Stimulated activated CD4-positive, alpha-beta T cell treated with anti-CD3 and anti-CD28 coated beads, Interleukin-4, amount 100 ng/mL, for 4 hours (primary cell): ENCODE measurements around the gene PAM16.

Experiments used
- DNase-seq, 2 experiments: peaks; one replicate each; pipeline ENCODE4 v3.0.0-alpha.2; 2020

The PAM16 gene

DNA sequence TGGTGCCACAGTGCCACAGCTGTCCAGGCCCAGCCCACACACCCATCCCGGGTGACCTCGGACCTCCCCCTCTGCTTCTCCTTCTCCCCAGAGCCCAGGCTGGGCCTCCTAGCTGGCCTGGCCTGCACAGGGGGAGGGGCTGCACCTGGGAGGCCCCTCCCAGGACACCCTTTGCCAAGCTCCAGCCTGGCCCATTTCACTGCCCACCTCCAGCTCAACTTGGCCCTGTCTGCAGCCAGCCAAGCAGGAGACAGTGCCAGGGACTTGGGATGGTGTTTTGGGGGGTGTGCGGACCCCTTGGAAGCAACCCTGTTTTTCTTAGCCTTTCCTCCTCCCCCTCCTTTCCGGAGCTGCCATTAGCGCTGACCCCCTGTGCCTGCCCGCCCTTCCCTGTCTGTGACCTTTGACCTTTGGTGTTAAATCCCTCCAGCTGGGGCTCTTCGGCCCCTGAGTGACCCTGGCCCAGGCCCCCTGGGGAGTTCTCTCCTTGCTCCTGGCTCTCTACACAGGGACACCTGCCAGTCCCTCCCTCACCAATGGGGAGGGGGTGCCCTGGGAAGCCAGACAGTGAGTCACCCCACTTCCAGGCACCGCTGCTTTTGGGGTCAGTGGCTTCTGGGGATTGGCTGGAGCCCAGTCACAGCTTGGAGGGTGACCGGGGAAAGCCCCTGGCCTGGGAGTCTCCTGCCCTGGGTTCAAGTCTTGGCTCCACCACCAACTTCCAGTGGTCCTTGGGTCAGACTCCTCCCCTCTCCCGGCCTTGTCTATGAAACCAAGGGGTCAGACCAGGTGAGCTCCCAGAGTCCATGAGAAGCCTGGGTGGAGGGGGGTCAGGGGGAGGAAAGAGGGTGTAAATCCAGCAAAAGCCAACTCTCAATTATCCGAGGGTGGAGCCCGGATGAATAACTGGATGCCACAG lies 33.3 kb downstream of the PAM16 start:
- no peak for DNase-seq

GRCh38 chr16:4316864-4317531 lies 34.1 kb downstream of the PAM16 start:
- DNase-seq, result no peak

DNA sequence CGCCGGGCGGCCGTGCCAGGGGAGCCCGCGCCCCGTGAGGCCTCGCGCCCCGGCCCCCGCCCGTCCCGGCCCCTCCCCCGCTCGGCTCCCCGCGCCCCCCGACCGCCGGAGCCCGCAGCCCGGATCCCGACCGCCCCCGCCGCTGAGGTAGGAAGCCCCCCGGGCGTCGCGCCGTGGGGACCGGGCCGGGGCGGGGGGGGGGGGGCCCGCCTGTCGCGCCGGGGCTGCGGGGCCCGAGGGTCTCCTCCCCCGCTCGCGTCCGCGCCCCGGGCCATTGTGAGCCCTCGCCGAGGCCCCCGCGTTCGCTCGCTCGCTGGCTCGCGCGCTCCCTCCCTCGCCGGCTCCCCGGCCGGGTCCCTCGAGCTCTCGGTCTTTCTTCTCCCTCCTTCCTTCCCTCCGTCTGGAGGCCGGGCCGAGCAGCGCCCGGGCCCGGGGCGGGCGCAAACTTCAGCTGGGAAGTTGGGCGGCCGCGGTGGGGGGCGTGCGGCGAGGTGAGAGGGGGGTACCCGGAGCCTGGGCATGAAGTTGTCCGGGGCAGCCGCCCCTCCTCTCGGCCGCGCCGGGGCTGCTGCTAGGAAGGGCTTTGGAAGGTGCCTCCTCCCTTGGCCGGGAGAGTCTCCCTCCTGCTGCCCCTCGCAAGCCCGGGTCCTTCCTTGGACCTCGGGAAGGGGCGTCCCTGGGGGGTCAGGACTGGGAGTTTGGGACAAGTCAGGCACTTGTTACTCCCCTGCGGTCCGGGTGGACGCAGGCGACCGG lies 34.8 kb downstream of the PAM16 start:
- no peak for DNase-seq

GRCh38 chr16:4315186-4316107 lies 35.7 kb downstream of the PAM16 start, which contains the start of gene GLIS2:
Gene GLIS2, plus strand, starts transcription at chr16:4316067. Its CDS starts 16,214 bp downstream, at chr16:4332281.
- DNase-seq, result peak in 1 of 2 experiments; percentile 15

GRCh38 chr16:4314532-4315185 lies 36.5 kb downstream of the PAM16 start:
- peak in 1 of 2 experiments; percentile 19 for DNase-seq

GRCh38 chr16:4313563-4314531 lies 37.3 kb downstream of the PAM16 start:
- no peak for DNase-seq

- DNase-seq, result peak; percentile 49 to 53
Observed at GRCh38 chr16:4309833-4310266, 41.3 kb downstream of the PAM16 start.

GRCh38 chr16:4309102-4309832 lies 41.9 kb downstream of the PAM16 start:
- no peak for DNase-seq

DNA sequence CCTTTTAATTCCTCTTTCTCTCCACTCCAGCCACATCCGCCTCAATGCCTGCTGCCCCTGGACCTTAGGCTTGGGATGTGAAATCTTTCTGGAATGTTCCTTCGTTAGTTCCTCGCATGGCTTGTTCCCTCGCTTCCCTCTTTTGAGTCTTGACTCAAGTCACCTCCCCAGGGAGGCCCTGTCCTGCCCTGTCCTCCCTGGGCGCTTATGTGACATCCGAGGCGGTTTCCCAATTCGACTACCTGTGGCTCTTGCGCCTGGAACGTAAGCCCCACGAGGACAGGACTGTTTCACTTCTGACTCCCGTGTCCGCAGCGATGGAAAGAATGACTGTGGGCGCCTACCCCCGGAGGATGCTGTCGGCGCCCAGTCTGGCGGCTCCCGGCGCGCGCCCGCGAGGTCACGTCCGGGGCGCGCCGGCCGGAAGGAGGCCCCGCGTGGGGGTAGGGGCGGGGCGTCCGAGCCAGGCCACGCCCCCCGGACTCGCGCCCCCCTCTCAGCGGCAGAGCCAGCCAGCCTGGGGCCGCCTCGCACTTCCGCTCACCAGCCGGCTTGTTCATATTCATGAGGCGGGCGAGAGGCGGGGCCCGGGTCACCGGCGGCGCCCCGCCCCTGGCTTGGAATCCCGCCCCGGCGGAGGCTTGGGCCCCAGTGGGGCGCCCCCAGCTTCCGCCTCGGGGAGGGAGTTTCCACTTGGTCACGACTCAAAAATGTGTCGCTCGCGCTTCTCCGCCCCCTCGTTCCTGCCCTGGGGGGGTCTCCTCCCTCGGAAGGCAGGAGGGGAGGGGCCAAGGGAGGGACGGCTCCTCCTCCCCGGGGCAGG lies 43.7 kb downstream of the PAM16 start:
- peak; percentile 95 to 97 for DNase-seq

DNA sequence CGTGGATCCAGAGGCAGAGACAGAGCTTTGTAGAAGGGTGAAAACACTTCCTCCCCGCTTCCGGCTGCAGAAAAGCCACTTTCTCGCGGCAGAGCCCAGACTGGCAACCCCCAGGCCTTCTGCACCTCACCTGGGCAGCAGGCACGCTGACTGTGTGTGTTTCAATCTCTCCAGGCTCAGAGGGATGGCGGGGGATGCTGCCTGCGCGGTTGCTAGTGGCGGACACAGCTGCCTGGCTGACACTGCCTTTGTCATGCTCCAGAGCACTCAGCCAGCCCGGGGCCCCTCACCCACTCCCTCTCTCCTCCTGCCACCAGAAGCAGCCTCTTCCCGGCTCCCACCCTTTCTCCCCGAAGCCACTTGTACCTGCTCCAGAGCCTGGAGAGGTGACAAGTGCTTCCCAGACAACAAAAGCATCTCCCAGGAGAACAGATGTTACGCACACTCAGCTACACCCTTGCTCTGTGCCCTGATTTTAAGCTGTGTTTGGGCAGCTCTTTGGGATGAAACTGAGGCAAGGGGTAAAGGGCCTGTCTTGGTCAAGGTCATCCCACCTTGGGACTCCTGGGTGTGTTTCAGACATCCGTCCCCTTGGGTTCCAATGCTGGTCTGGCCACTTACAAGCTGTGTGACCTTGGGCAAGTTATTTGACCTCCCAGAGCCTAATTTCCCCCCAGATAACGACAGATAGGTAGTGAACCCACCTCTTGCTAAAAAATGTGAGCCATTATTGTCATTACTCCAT lies 44.5 kb downstream of the PAM16 start:
- DNase-seq, result peak in 1 of 2 experiments; percentile 42

DNA sequence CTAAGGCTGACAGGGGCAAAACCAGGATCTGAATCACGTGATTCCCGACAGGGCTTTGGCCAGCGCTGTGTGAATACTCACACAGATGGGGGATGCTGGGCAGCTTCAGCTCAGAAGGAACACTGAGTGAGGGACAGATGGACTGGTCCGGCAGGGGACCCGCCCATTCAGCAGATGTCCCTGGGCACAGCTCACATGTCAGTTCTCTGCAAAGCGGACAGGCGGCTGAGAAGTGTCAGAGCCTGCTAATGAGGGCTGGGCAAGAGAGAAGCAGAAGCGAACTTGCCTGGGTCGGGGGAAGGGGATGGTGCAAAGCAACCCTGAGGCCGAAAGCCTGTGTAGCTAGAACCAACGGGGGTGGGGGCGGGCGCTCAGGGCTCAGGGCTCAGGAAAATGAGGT lies 47.1 kb downstream of the PAM16 start:
- no peak for DNase-seq

DNA sequence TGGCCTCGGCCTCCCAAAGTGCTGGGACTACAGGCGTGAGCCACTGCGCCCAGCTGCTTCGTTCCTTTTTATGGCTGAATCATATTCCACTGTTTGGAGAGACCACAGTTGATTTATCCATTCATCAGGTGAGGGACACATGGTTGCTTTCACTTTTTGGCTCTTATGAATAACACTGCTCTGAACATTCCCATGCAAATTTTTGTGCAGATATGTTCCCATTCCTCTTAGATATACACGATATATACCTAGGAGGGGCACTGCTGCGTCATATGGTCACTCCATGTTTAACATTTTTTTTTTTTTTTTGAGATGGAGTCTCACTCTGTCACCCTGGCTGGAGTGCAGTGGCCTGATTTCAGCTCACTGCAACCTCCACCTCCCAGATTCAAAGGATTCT lies 49.2 kb downstream of the PAM16 start:
- no peak for DNase-seq

DNA sequence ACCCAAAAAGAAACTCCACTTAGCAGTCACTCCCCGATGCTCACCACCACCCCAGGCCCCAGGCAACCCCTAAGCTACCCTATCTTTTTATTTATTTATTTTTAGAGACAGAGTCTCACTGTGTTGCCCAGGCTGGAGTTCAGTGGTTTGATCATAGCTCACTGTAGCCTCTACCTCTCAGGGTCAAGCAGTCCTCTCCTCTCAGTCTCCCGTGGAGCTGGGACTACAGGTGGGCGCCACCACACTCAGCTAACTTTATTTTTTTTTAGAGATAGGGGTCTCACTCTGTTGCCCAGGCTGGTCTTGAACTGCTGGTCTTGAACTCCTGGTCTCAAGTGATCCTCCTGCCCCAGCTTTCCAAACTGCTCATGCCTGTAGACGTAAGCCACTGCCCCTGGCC lies 49.9 kb downstream of the PAM16 start:
- DNase-seq, result no peak

DNA sequence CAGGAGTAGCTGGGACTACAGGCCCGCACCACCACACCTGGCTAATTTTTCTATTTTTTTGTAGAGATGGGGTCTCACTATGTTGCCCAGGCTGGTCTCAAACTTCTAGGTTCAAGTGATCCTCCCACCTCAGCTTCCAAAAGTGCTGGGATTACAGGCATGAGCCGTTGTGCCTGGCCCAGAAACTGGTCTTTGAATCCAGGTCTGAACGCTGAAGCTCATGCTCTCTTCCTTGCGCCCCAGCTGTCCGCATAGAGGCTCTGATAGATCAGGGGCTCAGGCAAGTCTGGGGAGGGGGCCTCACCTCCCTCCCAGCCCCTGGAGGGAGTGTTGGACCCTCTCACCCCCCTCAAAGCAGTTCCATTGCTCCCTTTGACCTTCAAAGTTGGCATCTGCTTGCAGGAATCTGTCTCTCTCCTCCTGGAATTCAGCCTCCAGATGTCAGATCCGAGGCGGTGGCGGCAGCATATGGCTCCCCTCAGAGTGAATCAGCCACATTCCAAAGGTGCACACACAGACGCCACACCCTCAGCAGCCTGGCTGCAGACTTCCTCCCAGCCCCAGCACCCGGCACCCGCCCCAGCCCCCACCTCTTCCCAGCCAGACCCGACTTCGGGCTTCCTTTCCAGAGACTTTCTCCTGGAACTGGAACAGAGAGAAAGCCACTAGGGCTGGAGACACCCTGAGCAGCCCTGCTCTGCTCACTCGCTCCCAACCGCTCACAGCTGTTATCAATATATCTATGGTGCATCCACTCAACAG lies 52.2 kb downstream of the PAM16 start:
- no peak for DNase-seq

DNA sequence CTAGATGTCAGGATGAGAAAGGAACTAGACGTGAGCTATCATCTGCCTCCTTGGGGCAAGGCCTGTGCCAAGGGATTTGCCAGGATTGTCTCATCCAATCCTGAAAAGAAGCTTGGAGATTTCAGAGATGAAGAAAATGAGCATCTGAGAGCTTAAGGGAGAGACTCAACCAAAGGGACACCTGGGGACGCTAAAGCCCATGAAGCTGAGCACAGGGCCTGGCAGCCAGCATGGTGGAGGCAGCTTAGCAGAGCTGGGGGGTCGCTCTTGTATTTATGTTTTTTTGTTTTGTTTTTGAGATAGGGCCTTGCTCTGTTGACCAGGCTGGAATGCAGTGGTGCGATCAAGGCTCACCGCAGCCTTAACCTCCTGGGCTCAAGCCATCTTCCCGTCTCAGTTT lies 53.6 kb downstream of the PAM16 start:
- DNase-seq, result no peak

GRCh38 chr16:4295581-4295980 lies 55.5 kb downstream of the PAM16 start:
- DNase-seq, result no peak

DNA sequence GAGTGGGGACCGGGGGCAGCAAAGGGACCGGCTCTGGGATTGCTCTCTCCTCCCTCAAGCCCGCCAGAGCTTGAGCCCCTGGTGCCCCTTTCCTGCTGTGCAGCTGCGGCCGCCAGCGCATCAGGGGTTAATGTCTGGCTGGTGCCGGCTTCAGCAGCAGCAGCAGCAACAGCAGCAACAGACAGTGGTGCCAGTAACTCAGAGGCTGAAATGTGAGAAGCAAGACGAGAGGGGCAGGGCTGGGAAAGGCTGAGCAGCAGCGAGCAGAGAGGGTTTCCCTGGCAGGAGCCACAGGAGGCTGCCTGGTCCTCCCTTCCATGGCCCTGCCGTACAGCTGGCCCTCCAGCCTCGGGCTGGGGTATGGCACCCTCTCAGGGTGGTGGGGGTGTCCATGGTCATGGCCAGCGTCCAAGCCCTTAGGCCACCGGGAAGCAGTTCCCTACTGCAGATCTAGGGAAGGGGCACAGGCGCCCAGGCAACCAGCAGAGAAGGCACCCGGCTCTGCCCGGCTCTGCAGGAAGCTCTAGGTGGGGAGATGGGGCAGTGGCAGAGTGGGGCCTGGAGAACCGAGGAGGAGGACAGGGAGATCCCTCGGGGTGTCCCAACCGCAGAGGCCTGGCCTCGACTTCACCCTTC lies 57.2 kb downstream of the PAM16 start:
- DNase-seq, result no peak
